ENCODE measurements around the gene BCAS3.
"Not testable (repeated sequence)": the region's sequence is repeated elsewhere in the genome, so short reads cannot be mapped to it uniquely, and the experiment has no call there.

The BCAS3 gene

GRCh38 chr17:60766778-60767190, 89.1 kb downstream of the BCAS3 start:
- no peak overlapping the region for H3K27ac ChIP-seq
- TF ChIP-seq CTCF (conservative IDR thresholded peaks at IDR 0.05) (no peak), ZFX (IDR thresholded peaks at IDR 0.05) (no peak)

- TF ChIP-seq CTCF (conservative IDR thresholded peaks at IDR 0.05) (no peak), ZFX (IDR thresholded peaks at IDR 0.05) (no peak)
Measured at GRCh38 chr17:60767744-60768308, 90.2 kb downstream of the BCAS3 start.

GRCh38 chr17:60769327-60769726, 91.7 kb downstream of the BCAS3 start:
- no peak overlapping the region for H3K27ac ChIP-seq
- no peak for TF ChIP-seq CTCF (conservative IDR thresholded peaks at IDR 0.05)
- TF ChIP-seq ZFX (IDR thresholded peaks at IDR 0.05): no peak

More at GRCh38 chr17:60767744-60768308, 90.2 kb downstream of the BCAS3 start:
- H3K27ac ChIP-seq: no peak overlapping the region

- no peak overlapping the region for H3K27ac ChIP-seq
- TF ChIP-seq ZFX (IDR thresholded peaks at IDR 0.05) (no peak), CTCF (conservative IDR thresholded peaks at IDR 0.05) (no peak)
Measured at GRCh38 chr17:60770946-60771422, 93.3 kb downstream of the BCAS3 start.

- not testable (repeated sequence) for H3K27ac ChIP-seq
Measured at GRCh38 chr17:60771621-60772020, 94.0 kb downstream of the BCAS3 start.

- TF ChIP-seq ZFX (IDR thresholded peaks at IDR 0.05) (no peak), CTCF (conservative IDR thresholded peaks at IDR 0.05) (no peak)
- no peak overlapping the region for H3K27ac ChIP-seq
Measured at GRCh38 chr17:60773552-60773951, 95.9 kb downstream of the BCAS3 start.

- TF ChIP-seq ZFX (IDR thresholded peaks at IDR 0.05) (no peak), CTCF (conservative IDR thresholded peaks at IDR 0.05) (no peak)
Measured at GRCh38 chr17:60781880-60782412, 104.3 kb downstream of the BCAS3 start.

GRCh38 chr17:60782742-60783141, 105.1 kb downstream of the BCAS3 start:
- TF ChIP-seq ZFX (IDR thresholded peaks at IDR 0.05) (no peak), CTCF (conservative IDR thresholded peaks at IDR 0.05) (no peak)
- no peak overlapping the region for H3K27ac ChIP-seq

More at GRCh38 chr17:60781880-60782412, 104.3 kb downstream of the BCAS3 start:
- no peak overlapping the region for H3K27ac ChIP-seq

All from C4-2B (cell line).